OCI-LY1 (cell line): ENCODE measurements around the gene TXNDC2.
"Not testable (repeated sequence)": the region's sequence is repeated elsewhere in the genome, so short reads cannot be mapped to it uniquely, and the experiment has no call there.

Experiments
- H2AFZ ChIP-seq: fragments of 200-600 bp; sonication (generic), shearing (Covaris generic); 2 replicates; pipeline ENCODE4 v1.6.0; 2014; ENCODE audit warnings: antibody characterized with exemption, mild to moderate bottlenecking, low read length
- H3F3A ChIP-seq: fragments of 200-600 bp; sonication (generic), shearing (Covaris generic); 2 replicates; pipeline ENCODE4 v1.6.0; 2014; ENCODE audit warnings: mild to moderate bottlenecking, antibody characterized with exemption, low read length, moderate library complexity; ENCODE audit not compliant: insufficient read depth
- H3K27ac ChIP-seq: fragments of 200-600 bp; sonication (generic); 2 replicates; pipeline ENCODE4 v1.5.1; 2014; ENCODE audit warnings: low read length, mixed run types, mild to moderate bottlenecking, low read depth; ENCODE audit not compliant: poor library complexity, severe bottlenecking
- H3K27me3 ChIP-seq: fragments of 200-600 bp; sonication (generic); 2 replicates; pipeline ENCODE4 v1.6.0; 2014; ENCODE audit warnings: antibody characterized with exemption, mild to moderate bottlenecking, low read length, moderate library complexity; ENCODE audit not compliant: insufficient read depth
- H3K36me3 ChIP-seq: fragments of 200-600 bp; sonication (generic); 2 replicates; pipeline ENCODE4 v1.6.1; 2014; ENCODE audit warnings: mild to moderate bottlenecking, antibody characterized with exemption, low read length, moderate library complexity, mixed read lengths; ENCODE audit not compliant: insufficient read depth
- H3K4me1 ChIP-seq: fragments of 200-600 bp; sonication (generic); 2 replicates; pipeline ENCODE4 v1.5.1; 2014; ENCODE audit warnings: mild to moderate bottlenecking, low read length, moderate library complexity; ENCODE audit not compliant: insufficient read depth, severe bottlenecking
- H3K4me2 ChIP-seq: fragments of 200-600 bp; sonication (generic), shearing (Covaris generic); 2 replicates; pipeline ENCODE4 v1.6.1; 2014; ENCODE audit warnings: low read length
- H3K4me3 ChIP-seq: fragments of 200-600 bp; sonication (generic); 2 replicates; pipeline ENCODE4 v1.5.1; 2014; ENCODE audit warnings: low read length, low read depth, mild to moderate bottlenecking, mixed read lengths; ENCODE audit not compliant: poor library complexity, severe bottlenecking
- H3K79me2 ChIP-seq: fragments of 200-600 bp; shearing (Covaris generic); 2 replicates; pipeline ENCODE4 v1.6.1; 2016; ENCODE audit warnings: mixed run types, low read length, mixed read lengths; ENCODE audit not compliant: insufficient read depth
- H3K9ac ChIP-seq: fragments of 200-600 bp; sonication (generic), shearing (Covaris generic); 2 replicates; pipeline ENCODE4 v1.6.1; 2014; ENCODE audit warnings: mild to moderate bottlenecking, low read length, mixed read lengths
- H3K9me2 ChIP-seq: fragments of 200-600 bp; sonication (generic), shearing (Covaris generic); 2 replicates; pipeline ENCODE4 v1.6.1; 2014; ENCODE audit warnings: low read depth, mild to moderate bottlenecking, low read length, mixed read lengths
- H3K9me3 ChIP-seq: fragments of 200-600 bp; shearing (Covaris generic); 2 replicates; pipeline ENCODE4 v1.6.1; 2014; ENCODE audit warnings: low read length, mixed read lengths
- H4K20me1 ChIP-seq: fragments of 200-600 bp; sonication (generic), shearing (Covaris generic); 2 replicates; pipeline ENCODE4 v1.6.0; 2016; ENCODE audit warnings: mild to moderate bottlenecking, low read length; ENCODE audit not compliant: insufficient read depth
- CTCF ChIP-seq: fragments of 200-600 bp; sonication (generic), shearing (Covaris generic); IDR thresholded peaks from 2 replicates; pipeline ENCODE4 v1.5.1; 2017; ENCODE audit warnings: mild to moderate bottlenecking, antibody characterized with exemption, low read length, moderate library complexity, mixed read lengths
- EZH2 ChIP-seq: fragments of 200-600 bp; sonication (generic), shearing (Covaris generic); IDR thresholded peaks from 2 replicates; pipeline ENCODE4 v1.8.0; 2017; ENCODE audit warnings: borderline replicate concordance, mixed run types, mild to moderate bottlenecking, antibody characterized with exemption, low read length, moderate library complexity, mixed read lengths

TXNDC2 gene

GRCh38 chr18:9898792-9899549 lies 13.2 kb downstream of the TXNDC2 start:
- Histone ChIP-seq H3K4me3 (no peak overlapping the region), H3K4me1 (no peaks in the 10 kb centered on the region), H3K9me3 (no peaks in the 10 kb centered on the region), H2AFZ (no peak overlapping the region), H3K79me2 (no peaks in the 10 kb centered on the region), H3K9ac (no peak overlapping the region), H3K36me3 (no peaks in the 10 kb centered on the region), H3F3A (no peaks in the 10 kb centered on the region), H3K27me3 (no peaks in the 10 kb centered on the region; the same call in 1 of the 2 replicates), H3K27ac (no peak overlapping the region), H3K9me2 (no peaks in the 10 kb centered on the region), H3K4me2 (no peak overlapping the region), H4K20me1 (no peaks in the 10 kb centered on the region)
- TF ChIP-seq EZH2: no peak
- no peak for TF ChIP-seq CTCF

GRCh38 chr18:9899550-9899930 lies 13.8 kb downstream of the TXNDC2 start:
- not testable (repeated sequence) for H3K79me2 ChIP-seq, H4K20me1 ChIP-seq, H3K9me2 ChIP-seq, H3F3A ChIP-seq, H3K27me3 ChIP-seq, H2AFZ ChIP-seq, H3K27ac ChIP-seq, H3K9ac ChIP-seq, H3K36me3 ChIP-seq, H3K9me3 ChIP-seq, H3K4me3 ChIP-seq, H3K4me2 ChIP-seq, H3K4me1 ChIP-seq

GRCh38 chr18:9900699-9901098 lies 14.9 kb downstream of the TXNDC2 start:
- Histone ChIP-seq H3K4me1 (no peaks in the 10 kb centered on the region), H3K9me2 (no peaks in the 10 kb centered on the region), H3K9ac (no peak overlapping the region), H3K27ac (no peak overlapping the region), H3K4me3 (no peak overlapping the region), H3F3A (no peaks in the 10 kb centered on the region), H3K27me3 (no peaks in the 10 kb centered on the region; the same call in 1 of the 2 replicates), H4K20me1 (no peaks in the 10 kb centered on the region), H3K4me2 (no peak overlapping the region), H3K79me2 (no peaks in the 10 kb centered on the region), H3K9me3 (no peaks in the 10 kb centered on the region), H2AFZ (no peak overlapping the region), H3K36me3 (no peaks in the 10 kb centered on the region)
- TF ChIP-seq EZH2 (no peak), CTCF (no peak)

- Histone ChIP-seq H3K4me2 (no peak overlapping the region), H3K9ac (no peak overlapping the region), H2AFZ (no peak overlapping the region), H3K27me3 (no peaks in the 10 kb centered on the region; the same call in 1 of the 2 replicates), H3K9me2 (no peaks in the 10 kb centered on the region), H3K4me1 (no peaks in the 10 kb centered on the region), H3K4me3 (no peak overlapping the region), H3K36me3 (no peaks in the 10 kb centered on the region), H3F3A (no peaks in the 10 kb centered on the region), H3K27ac (no peak overlapping the region), H3K9me3 (no peaks in the 10 kb centered on the region), H4K20me1 (no peaks in the 10 kb centered on the region), H3K79me2 (no peaks in the 10 kb centered on the region)
- TF ChIP-seq EZH2 (no peak), CTCF (no peak)
Observed at GRCh38 chr18:9901377-9901776, 15.6 kb downstream of the TXNDC2 start.

GRCh38 chr18:9902264-9902663 lies 16.5 kb downstream of the TXNDC2 start:
- not testable (repeated sequence) for H3K9me3 ChIP-seq, H3K27me3 ChIP-seq, H3K27ac ChIP-seq, H3K4me2 ChIP-seq, H3K9ac ChIP-seq, H4K20me1 ChIP-seq, H3F3A ChIP-seq, H3K36me3 ChIP-seq, H3K9me2 ChIP-seq, H2AFZ ChIP-seq, H3K79me2 ChIP-seq, H3K4me1 ChIP-seq, H3K4me3 ChIP-seq
